Testis (tissue), 3 donors: ENCODE measurements around the gene ZBTB40. TPM values are rescaled to one million over a fixed set of nuclear protein-coding genes. Genes with fewer than 3 reads are reported as not detected.

ENCODE experiments used
- DNase-seq: peaks from one replicate; pipeline ENCODE4 v3.0.0-alpha.2; 2019
- H3K27ac ChIP-seq, 2 donors: fragments of 200-600 bp; sonication (generic); one replicate each; pipeline ENCODE4 v1.5.1; 2019
- H3K27me3 ChIP-seq: fragments of 200-600 bp; sonication (generic); one replicate; pipeline ENCODE4 v1.5.1; 2019
- H3K36me3 ChIP-seq: fragments of 200-600 bp; sonication (generic); one replicate; pipeline ENCODE4 v1.5.1; 2017; ENCODE audit warnings: low read depth; ENCODE audit errors: missing control alignments
- H3K4me1 ChIP-seq: fragments of 200-600 bp; sonication (generic); one replicate; pipeline ENCODE4 v1.5.1; 2019
- H3K4me3 ChIP-seq, 2 donors: fragments of 200-600 bp; sonication (generic); one replicate each; pipeline ENCODE4 v1.5.1; 2017 to 2019
- H3K9me3 ChIP-seq: fragments of 200-600 bp; sonication (generic); one replicate; pipeline ENCODE4 v1.5.1; 2017
- CTCF ChIP-seq, 3 experiments: fragments of 450-650 bp in 2 of 3; fragments of 200-600 bp in 1 of 3; sonication (generic) in 1 of 3; IDR thresholded peaks; one replicate each; pipeline ENCODE4 v1.5.1; 2016 to 2019; ENCODE audit warnings: antibody characterized with exemption in 3 of 3, mild to moderate bottlenecking in 2 of 3, moderate library complexity in 1 of 3
- POLR2A ChIP-seq: fragments of 450-650 bp; IDR thresholded peaks from one replicate; pipeline ENCODE4 v1.6.1; 2017; ENCODE audit warnings: antibody characterized with exemption, mild to moderate bottlenecking, moderate library complexity
- WGBS, 2 donors: methylation state at CpG; one replicate each; pipeline ENCODE4 v1.1.5; 2018; 5-methylcytosine and 5-hydroxymethylcytosine counted together
- intact Hi-C: fragments of 100-400 bp; cut with DNase I; formaldehyde crosslinking; loops from one replicate; pipeline ENCODE4 v1.15.1; 2023; ENCODE audit warnings: low total_unique reads
- polyA plus RNA-seq: library from polyadenylated mRNA; stranded (reverse); fragments of 350-450 nt; fragmentation: Illumina TruSeq; extraction: RNeasy Lipid Tissue Mini Kit (QIAGEN cat#74804); gene quantifications from one replicate; pipeline ENCODE4 v1.2.3, GENCODE V29; 2014; ENCODE audit warnings: low read depth, low replicate concordance; ENCODE audit not compliant: insufficient read depth
- total RNA-seq, 2 donors: library from RNA; depleted of rRNA; stranded (reverse); fragments of >200 nt; gene quantifications; one replicate each; pipeline ENCODE4 v1.2.3, GENCODE V29; 2016

Gene ZBTB40
- total and polyA plus RNA-seq, 3 donors from 2014 or later, result 15.6 to 28.6 (median 28.1) TPM

- Histone ChIP-seq H3K4me1 (no peaks in the 10 kb centered on the region), H3K9me3 (no peaks in the 10 kb centered on the region), H3K27ac (no peak overlapping the region), H3K36me3 (no peaks in the 10 kb centered on the region), H3K4me3 (no peak overlapping the region), H3K27me3 (no peaks in the 10 kb centered on the region)
- TF ChIP-seq CTCF (IDR thresholded peaks at IDR 0.05), result no peak
- TF ChIP-seq POLR2A, result no peak
- no peak for DNase-seq
- WGBS, 2 donors, result 85 to 100% methylated on average over 2 to 4 of the region's 4 CpGs
- intact Hi-C loops, result no loop called here
Measured at GRCh38 chr1:22521692-22522091, 70.0 kb downstream of the ZBTB40 start.

GRCh38 chr1:22522221-22522743 lies 70.6 kb downstream of the ZBTB40 start:
- Histone ChIP-seq H3K36me3 (no peaks in the 10 kb centered on the region), H3K27me3 (no peaks in the 10 kb centered on the region), H3K9me3 (no peaks in the 10 kb centered on the region), H3K4me1 (no peaks in the 10 kb centered on the region), H3K27ac (no peak overlapping the region), H3K4me3 (no peak overlapping the region)
- WGBS, 2 donors, result 94 to 95% methylated on average over 7 of the region's 7 CpGs
- TF ChIP-seq POLR2A (no peak), CTCF (IDR thresholded peaks at IDR 0.05) (no peak)
- intact Hi-C loops, result no loop called here
- DNase-seq, result no peak

GRCh38 chr1:22524481-22524880 lies 72.8 kb downstream of the ZBTB40 start:
- WGBS, 2 donors, result 88 to 90% methylated on average over 5 of the region's 5 CpGs
- no peak overlapping the region for H3K4me3 ChIP-seq
- no peaks in the 10 kb centered on the region for H3K36me3 ChIP-seq
- no peaks in the 10 kb centered on the region for H3K4me1 ChIP-seq
- H3K27me3 ChIP-seq, result no peaks in the 10 kb centered on the region
- no peak overlapping the region for H3K27ac ChIP-seq
- DNase-seq, result no peak
- intact Hi-C loops, result no loop called here
- TF ChIP-seq POLR2A, result no peak
- no peak for TF ChIP-seq CTCF (IDR thresholded peaks at IDR 0.05)
- H3K9me3 ChIP-seq, result no peaks in the 10 kb centered on the region

- no peak for TF ChIP-seq CTCF (IDR thresholded peaks at IDR 0.05)
- Histone ChIP-seq H3K27me3 (no peaks in the 10 kb centered on the region), H3K4me1 (no peaks in the 10 kb centered on the region), H3K27ac (no peak overlapping the region), H3K36me3 (no peaks in the 10 kb centered on the region), H3K9me3 (no peaks in the 10 kb centered on the region), H3K4me3 (no peak overlapping the region)
- 89 to 96% methylated on average over 3 of the region's 3 CpGs for WGBS, 2 donors
- no peak for DNase-seq
- intact Hi-C loops, result no loop called here
Measured at GRCh38 chr1:22525211-22525610, 73.6 kb downstream of the ZBTB40 start.

GRCh38 chr1:22525646-22526045 lies 74.0 kb downstream of the ZBTB40 start:
- TF ChIP-seq POLR2A (no peak), CTCF (IDR thresholded peaks at IDR 0.05) (no peak)
- H3K4me1 ChIP-seq, result no peaks in the 10 kb centered on the region
- H3K9me3 ChIP-seq, result no peaks in the 10 kb centered on the region
- H3K27me3 ChIP-seq, result no peaks in the 10 kb centered on the region
- DNase-seq, result no peak
- intact Hi-C loops, result no loop called here
- H3K36me3 ChIP-seq, result no peaks in the 10 kb centered on the region
- 96% methylated on average over 11 of the region's 11 CpGs for WGBS, 2 donors
- H3K27ac ChIP-seq, result no peak overlapping the region
- no peak overlapping the region for H3K4me3 ChIP-seq
